ENCODE data around the gene CACNA2D3. TPM values are rescaled to one million over a fixed set of nuclear protein-coding genes. Genes with fewer than 3 reads are reported as not detected.

Gene CACNA2D3
- total and polyA plus RNA-seq, 12 donors = 0.51 to 43.5 (median 19.3) TPM

GRCh38 chr3:54771050-54771449 is 648.7 kb downstream of the CACNA2D3 start:
- TF ChIP-seq CTCF (IDR thresholded peaks at IDR 0.05) = no peak
- H3K4me3 ChIP-seq = no peak overlapping the region
- WGBS, 2 donors = 68 to 78% methylated on average over 2 of the region's 2 CpGs
- ATAC-seq (no peak), DNase-seq (no peak)
- no peaks in the 10 kb centered on the region for H3K4me1 ChIP-seq
- intact Hi-C loops (cut with DNase I) = no loop called here
- H3K27ac ChIP-seq = no peak overlapping the region
- H3K9me3 ChIP-seq = no peaks in the 10 kb centered on the region
- H3K27me3 ChIP-seq = no peaks in the 10 kb centered on the region
- H3K36me3 ChIP-seq = no peaks in the 10 kb centered on the region

- no peaks in the 10 kb centered on the region for H3K27me3 ChIP-seq
- 81 to 93% methylated on average over 2 of the region's 2 CpGs for WGBS, 2 donors
- H3K27ac ChIP-seq = no peak overlapping the region
- no peak overlapping the region for H3K4me3 ChIP-seq
- no peak for DNase-seq
- no peak for TF ChIP-seq CTCF (IDR thresholded peaks at IDR 0.05)
- intact Hi-C loops (cut with DNase I) = loop anchor here in 1 of 10 donors (2.0 kb wide), 1 partner anchor 29 kb away; no protein-coding TSS in a partner anchor
- no peaks in the 10 kb centered on the region for H3K4me1 ChIP-seq
- no peaks in the 10 kb centered on the region for H3K36me3 ChIP-seq
- no peaks in the 10 kb centered on the region for H3K9me3 ChIP-seq
- ATAC-seq = no peak
Measured at GRCh38 chr3:54772051-54772450, 649.7 kb downstream of the CACNA2D3 start.

- no peaks in the 10 kb centered on the region for H3K27me3 ChIP-seq
- no peaks in the 10 kb centered on the region for H3K4me1 ChIP-seq
- no peak overlapping the region for H3K27ac ChIP-seq
- 71 to 72% methylated on average over 2 of the region's 2 CpGs for WGBS, 2 donors
- no peak for DNase-seq
- no peak for TF ChIP-seq CTCF (IDR thresholded peaks at IDR 0.05)
- no peaks in the 10 kb centered on the region for H3K36me3 ChIP-seq
- H3K4me3 ChIP-seq = no peak overlapping the region
- intact Hi-C loops (cut with DNase I) = loop anchor here in 1 of 10 donors (2.0 kb wide), 1 partner anchor 30 kb away; no protein-coding TSS in a partner anchor
- ATAC-seq = no peak
- H3K9me3 ChIP-seq = no peaks in the 10 kb centered on the region
Measured at GRCh38 chr3:54772746-54773145, 650.4 kb downstream of the CACNA2D3 start.

GRCh38 chr3:54773271-54773670 is 650.9 kb downstream of the CACNA2D3 start:
- Histone ChIP-seq H3K4me3 (no peak overlapping the region), H3K27ac (no peak overlapping the region), H3K4me1 (no peaks in the 10 kb centered on the region), H3K36me3 (no peaks in the 10 kb centered on the region), H3K27me3 (no peaks in the 10 kb centered on the region), H3K9me3 (no peaks in the 10 kb centered on the region)
- TF ChIP-seq CTCF (IDR thresholded peaks at IDR 0.05) = no peak
- no peak for ATAC-seq
- DNase-seq = no peak
- intact Hi-C loops (cut with DNase I) = loop anchor here in 1 of 10 donors (2.0 kb wide), 1 partner anchor 30 kb away; no protein-coding TSS in a partner anchor
- 55 to 67% methylated on average over 4 of the region's 4 CpGs for WGBS, 2 donors
